NCI-H2196 treated with DMSO at 0.1 percent for 48 hours (cell line): ENCODE data around the gene ASIC4.

Experiments
- DNase-seq: peaks from one replicate; lab custom pipeline; 2025; ENCODE audit not compliant: unreplicated experiment; lab: John Stamatoyannopoulos, UW

The ASIC4 gene

DNA sequence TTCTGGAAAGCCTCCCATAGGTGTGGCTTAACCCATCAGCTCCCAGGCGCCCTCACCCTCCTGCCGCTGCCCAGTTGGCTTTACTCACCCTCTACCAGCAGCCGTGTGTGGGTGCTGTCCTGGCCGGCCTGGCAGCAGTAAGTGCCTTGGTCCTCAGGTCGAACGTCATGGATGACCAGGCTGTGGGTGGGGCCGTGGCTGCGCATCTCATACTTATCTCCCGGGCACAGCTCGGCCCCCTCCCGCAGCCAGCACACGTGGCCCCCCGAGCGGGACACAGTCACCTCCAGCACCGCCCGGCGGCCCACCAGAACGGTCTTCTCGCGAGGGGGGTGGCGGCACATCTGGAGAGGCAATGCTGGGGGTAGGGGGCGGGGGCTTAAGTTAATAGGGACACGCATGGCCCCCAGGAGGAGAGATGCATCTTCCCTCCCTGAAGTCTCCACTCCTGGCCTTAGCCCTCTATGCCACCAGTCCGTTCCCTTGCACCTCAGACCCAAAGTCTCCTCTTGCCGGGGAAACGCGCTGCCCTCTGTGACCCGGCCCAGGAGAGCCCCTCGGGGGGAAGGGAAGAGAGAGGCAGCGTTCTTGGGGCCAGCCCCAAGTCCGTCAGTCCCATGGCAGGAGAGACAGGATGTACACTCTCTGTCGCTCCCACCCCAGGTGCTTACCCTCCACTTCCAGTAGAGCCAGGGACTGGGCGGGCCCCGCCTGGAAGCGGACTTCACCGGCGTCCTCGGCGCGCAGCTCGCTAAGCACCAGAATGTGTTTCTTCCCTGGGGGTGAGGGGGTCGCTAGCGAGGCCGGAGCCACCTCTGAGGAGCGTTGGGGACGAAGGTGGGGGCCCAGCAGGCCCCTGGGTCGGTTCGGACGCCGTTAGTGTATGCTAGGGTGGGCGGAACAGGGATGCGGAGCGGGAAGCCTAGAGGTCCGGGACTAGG, 37.4 kb downstream of the ASIC4 start:
- peak; percentile 48 for DNase-seq

DNA sequence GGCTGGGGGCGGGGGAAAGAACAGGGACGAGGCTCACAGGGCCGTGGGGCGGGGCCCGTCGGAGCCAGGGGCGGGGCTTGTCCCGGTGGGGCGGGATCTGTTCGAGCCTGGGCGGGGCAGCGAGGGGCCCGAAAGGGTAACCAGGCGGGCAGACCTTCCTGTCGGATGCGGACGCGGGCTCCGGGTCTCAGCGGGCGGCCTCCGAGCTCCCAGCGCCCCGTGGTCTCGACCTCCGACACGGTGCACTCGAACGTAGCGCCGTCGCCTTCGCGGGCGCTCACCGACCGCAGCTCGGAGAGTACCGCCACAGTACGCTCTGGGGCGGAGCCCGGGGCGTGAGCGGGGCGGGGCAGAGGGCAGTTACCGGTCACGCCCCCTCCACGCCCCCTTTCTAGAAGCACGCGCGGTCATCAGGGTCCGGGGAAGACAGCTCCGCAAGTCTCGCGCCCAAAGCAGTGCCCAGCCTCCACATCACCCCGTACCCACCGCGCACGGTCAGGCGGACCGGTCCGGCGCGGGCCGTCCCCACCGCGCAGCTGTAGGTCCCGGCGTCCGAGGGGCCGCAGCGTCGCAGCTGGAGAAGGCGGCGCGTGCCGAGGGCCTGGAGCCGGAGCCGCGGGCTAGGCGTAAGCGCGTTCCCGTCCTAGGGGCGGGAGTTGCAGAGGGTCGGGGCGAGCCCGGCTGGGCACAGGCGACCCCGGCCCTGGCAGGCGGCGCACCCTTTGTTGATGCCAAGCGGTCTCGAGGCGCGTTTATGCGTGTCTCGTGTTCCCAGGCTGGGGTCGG, 38.3 kb downstream of the ASIC4 start:
- peak; percentile 85 for DNase-seq

DNA sequence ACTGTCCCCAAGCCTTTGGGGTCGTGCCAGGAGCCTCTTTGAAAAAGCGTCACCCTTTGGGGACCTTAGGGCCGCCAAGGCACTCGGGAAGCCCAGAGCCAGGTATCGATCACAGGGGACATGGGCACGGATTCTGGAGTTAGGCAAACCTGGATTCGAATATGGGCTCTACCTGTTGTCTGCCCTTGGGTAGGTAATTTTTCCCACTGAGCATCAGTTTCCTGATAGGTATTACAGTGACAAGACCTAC, 38.8 kb downstream of the ASIC4 start:
- DNase-seq: no peak

DNA sequence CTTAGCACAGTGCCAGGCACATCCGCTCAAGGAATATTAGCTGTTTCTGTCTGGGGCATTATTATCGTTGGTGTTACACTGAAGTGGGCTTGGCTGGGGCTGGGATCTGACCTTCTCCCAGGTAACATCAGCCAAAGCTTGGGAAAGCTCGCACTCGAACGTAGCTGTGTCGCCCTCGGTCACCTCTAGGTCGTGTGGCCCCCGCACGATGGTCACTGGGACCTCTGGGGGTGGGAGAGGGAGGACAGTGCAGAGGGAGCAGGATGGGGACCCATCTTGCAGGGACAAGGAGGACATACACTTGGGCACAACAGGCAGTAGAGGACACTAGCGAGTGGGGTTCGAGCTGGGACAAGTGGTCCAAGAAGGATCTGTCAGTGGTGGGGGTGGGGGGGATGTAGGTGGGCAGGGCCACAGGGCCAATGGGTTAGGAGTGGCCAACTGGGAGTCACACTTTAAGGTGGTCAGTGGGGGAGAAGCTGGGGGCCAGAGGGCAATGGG, 39.2 kb downstream of the ASIC4 start:
- DNase-seq: no peak

DNA sequence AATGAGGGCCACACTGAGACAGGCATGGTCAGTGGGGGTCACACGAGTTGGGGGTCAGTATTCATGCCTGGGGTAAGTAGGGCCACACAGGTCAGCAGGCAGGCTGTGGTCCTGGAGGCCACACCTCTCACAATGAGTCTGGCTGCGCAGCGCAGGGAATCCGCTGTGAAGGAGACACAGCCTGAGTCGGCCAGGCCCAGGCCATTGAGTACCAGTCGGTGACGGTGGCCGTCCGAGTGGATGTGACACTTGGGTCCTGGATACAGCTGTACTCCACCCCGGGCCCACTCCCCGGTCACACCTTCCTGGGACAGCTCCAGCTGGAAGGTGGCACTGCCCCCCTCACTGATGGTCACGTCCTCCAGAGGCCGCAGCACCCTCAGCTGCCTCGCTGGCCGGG, 40.1 kb downstream of the ASIC4 start:
- DNase-seq: no peak

DNA sequence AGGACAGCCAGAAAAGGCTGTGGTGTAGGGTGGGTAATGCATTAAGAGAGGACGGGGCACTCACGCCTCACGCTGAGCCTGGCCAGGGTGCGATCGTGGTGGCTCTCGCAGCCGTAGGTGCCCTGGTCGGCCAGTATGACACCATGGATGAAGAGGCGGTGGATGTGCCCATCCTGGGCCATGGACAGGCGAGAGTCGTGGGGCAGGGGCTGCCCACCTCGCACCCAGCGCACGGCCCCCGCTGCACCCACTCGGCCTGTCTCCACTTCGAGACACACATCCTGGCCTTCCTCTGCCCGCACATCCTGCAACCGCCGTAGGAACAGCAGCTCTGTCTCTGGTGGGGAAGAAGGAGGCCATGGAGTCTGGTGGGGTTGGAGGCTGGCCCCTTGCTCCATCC, 41.7 kb downstream of the ASIC4 start:
- DNase-seq: no peak

DNA sequence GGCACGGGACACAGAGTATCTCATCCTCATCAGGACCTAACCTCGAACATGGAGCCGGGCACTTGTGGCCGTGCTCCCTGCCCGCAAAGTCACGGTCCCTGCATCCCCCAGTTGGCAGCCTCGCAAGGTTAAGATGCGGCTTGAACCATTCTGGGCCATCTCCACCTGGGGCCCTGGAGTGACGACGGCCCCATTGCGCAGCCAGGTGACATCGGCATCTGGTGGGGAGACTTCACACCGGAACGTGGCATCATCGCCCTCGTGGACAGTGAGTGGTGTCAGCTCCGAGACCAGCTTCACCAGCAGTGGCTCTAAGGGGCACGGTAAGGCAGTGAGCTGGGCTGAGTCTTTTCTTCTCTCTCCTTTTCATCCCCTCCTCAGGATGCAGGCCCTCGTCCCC, 42.1 kb downstream of the ASIC4 start:
- DNase-seq: no peak

DNA sequence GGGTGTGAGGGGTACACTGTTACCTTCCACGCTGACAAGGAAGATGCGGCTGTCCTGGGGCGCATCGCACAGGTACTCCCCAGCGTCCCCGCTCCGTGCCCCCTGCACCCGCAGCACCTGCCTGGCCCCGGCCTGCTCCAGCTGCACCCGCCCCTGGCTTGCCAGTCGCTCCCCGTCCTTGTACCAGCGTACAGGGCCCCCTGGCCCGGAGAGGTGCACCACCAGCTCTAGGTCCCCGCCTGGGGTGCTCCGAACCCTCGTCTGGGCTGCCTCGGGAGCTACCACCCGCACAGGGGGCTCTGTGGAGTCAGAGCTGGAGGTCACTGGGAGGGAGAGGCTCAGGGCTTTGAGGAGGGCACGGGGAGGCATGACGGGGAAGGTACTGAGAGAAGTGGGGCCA, 43.0 kb downstream of the ASIC4 start:
- no peak for DNase-seq

DNA sequence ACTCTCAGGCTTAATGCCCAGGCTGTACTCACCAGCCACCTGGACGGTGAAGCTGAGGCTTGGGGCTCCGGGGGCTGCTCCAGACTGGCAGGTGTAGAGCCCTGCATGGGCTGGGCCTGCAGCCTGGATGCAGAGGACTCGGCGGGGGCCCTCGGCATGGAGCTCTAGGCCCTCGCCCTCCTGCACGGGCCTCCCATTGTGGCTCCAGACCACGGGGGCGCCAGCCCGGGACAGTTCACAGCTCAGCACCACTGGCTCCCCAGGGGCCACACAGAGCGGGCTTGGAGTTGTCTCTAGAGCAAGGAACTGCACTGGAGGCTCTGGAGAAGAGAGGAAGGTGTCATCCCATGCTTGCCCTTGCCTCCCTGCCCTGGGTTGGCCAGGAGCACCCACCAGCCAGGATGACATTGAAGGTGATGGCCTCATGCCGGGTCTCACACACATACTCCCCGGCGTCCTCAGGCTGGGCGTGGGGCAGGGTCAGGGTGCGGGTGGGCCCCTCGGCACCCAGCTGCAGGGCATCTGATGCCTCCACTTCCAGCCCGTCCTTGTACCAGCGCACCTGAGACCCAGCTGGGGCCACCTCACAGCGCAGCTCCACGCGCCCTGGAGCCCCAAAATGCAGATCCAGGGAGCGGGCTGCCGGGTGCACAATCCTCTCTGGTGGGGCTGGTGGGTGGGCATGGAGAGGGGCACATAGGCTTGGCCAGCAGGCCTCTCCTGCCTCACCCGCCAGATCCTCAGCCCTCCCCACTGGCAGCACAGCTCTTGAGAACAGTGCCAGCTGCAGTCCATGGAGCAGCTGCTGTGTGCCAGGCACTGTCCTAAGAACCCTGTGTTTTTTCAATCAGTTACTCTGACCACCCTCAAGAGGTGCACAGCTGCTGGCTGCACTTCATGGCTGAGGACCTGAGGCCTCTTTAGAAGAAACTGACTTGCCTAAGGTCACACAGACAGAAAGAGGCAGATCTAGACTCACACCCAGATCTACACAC, 43.8 kb downstream of the ASIC4 start:
- no peak for DNase-seq

DNA sequence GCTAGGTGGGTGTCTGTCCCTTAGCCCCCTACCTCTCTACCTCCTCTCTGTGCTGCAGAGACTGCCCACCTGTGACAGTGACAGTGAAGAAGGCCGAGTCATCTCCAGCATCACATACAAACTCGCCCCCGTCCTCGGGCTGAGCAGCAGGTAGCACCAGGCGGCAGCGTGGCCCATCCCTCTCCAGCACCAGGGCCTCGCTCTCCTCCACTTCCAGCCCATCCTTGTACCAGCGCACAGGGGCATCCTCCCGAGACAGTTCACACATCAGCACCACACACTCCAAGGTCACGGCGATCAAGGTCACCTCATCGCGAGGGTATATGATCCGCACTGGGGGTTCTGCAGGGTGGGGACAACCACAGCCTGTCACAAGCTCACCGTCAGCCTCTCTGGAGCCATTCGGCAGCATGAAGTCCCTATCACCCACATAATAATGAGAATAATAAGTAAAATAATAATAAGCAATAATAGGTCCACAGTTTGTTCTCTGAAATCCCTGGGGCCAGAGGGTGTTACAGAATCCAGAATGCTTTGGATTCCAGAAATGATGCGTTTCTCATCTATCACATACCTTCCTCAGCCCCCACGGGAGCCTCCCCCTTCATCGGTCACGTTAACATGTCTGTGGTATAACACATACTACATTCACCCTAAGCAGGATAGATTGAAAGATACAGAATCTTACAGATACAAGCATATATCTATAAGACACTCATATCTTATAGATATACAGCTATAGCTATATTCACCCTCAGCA, 45.1 kb downstream of the ASIC4 start:
- DNase-seq: no peak

DNA sequence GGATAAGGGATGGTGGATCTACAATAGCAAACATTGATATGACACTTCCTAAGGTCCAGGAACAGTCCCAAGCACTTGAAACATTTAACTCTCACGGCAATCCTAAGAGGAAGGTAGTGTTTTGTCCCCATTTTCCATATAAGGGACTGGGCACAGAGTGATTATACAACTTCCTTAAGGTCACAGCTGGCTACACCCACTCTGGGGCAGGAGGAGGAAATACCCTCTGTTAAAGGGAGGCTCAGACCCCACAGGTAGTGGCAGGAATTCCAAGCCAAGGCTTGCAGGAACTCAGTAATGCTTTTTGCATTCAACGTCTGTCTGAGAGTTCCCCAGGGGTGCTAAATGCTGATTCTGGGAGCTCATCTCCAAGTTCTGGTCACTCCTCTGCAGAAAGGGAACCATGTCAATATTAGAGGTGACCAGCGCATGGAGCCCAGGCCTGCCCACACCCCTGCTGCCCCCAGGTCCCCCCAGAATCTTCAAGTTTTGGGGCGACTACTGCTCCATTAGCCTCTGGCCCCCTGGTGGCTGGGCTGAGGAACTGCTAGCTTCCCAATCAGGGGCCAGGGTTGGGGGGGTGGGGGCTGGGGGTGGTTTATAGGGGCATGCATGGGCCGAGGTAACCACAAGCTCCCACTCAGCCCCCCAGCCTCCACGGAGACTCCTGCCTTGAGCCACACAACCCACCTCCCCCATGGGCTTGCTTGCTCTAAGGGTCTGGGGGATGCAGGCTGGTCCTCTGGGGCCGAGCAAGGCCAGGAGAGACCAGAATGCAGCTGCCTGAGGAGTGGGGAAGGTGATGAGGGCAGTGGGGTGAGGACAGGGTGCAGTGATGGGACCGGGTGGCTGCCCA, 46.0 kb downstream of the ASIC4 start:
- DNase-seq: no peak

DNA sequence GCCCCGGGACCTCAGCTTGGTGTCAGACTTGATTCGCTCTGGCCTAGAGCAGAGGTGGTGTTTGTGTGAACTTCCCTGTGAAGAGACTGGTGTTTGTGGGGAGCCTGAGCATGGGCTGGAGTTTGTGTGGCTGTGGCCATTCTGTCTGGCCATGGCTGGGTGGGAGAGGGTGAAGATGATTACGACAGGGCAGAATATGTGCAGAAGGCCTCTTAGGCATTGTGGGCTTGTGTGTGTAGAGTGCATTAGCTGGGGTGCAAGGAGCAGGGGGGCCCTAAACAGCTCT, 46.6 kb downstream of the ASIC4 start:
- no peak for DNase-seq

DNA sequence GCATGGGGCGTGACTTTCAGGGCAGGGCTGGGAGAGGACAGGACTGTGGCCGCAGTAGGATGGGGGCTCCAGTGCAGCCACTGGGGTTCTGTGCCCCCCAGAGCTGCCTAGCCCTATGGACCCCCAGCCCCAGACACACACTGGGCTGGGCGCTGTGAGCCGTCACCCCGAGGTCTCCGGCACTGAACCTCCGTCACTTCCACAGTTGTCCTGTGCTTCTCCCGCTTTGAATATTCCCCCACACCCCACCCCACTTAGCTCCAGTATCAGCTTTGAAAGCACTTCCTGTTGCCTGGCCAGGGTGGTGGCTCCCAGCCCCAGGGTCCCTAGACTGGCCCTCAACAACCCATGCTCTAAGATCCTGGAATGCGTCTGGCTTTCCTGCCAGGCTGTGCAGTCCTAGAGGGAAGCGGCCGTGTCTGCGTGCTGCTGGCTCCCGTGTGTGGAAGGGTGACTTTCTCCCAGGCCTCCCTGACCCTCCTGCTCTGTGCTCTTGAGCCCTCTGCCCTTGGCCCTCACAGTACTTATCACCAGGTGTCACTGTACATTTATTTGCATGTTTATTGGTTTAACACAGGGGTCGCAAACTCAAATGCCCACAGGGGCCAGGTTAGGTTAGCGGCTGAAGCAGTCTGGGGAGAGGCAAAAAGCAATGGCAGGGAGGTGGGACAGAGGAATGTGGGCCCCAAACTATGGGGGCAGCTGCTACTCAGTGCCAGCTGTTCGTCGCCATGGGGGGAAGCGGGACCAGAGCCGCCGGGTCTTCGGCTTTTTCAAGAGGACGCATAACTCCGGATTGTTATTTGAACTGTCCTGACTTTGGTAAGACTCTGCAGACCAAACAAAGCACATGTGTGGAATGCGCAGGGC, 47.1 kb downstream of the ASIC4 start:
- DNase-seq: no peak

DNA sequence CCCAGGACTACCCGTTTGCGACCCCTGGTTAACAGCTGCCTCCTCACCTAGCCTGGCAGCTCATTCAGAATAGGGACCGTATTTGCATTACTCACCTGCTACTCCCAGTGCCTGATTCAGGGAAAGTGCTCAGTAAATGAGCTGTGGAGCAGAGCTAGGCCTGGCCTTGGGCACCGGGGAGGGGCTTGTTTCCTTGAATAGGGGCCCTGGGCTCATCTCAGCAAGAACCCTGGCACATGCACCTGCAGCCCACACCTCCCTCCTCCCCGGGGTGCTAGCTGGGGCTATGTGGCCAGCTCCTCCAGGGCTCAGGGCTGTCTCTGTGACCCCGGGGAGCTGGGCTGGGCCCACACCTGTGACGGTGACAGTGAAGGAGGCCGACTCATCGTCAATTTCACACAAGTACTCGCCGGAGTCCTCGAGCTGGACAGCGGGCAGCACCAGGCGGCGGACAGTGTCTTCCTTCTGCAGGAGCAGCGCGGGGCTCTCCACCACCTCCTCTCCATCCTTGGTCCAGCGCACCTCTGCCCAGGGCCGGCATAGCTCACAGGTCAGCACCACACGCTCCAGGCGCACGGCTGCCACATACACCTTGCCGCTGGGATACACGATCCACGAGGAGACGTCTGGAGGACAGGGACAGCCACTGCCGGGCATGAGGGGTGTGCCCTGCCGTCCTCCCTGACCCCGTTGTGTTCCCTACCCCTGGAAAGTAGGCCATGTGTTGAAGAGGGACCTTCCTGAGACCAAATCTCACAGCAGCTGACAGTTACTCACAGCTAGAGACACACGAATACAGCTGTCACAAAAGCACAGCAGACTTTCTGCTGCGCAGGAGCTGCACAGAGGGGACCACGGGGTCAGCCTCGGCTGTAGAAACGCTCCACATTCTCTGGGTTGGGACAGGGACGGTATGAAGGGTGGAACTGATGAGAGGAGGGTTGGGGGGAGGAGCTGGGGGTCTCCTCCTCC, 48.1 kb downstream of the ASIC4 start:
- no peak for DNase-seq

DNA sequence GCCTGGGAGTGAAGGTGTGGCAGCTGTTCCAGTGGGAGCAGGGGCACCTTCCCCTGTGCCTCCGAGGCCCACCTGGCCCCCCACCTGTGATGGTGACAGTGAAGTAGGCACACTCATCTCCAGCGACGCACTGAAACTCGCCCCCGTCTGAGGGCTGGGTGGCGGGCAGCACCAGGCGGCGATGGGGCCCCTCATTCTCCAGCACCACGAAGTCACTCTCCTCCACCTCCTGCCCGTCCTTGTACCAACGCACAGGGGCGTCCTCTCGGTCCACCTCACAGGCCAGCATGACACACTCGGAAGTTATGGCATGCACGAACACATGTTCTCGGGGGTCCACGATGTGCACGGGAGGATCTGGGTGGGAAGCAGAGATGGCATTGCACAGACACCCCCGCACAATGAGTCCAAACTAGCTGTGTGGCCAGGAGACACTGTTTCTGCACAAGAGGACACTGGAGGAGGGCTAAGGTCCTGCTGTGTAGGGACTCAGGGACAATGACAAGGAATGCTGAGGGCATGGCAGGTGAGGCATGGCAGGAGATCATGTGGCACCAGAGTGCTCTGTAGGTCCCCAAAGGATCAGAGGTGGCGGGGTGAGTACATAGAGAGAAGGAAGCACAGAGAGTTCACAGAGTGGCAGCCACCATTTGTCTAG, 49.1 kb downstream of the ASIC4 start:
- no peak for DNase-seq

DNA sequence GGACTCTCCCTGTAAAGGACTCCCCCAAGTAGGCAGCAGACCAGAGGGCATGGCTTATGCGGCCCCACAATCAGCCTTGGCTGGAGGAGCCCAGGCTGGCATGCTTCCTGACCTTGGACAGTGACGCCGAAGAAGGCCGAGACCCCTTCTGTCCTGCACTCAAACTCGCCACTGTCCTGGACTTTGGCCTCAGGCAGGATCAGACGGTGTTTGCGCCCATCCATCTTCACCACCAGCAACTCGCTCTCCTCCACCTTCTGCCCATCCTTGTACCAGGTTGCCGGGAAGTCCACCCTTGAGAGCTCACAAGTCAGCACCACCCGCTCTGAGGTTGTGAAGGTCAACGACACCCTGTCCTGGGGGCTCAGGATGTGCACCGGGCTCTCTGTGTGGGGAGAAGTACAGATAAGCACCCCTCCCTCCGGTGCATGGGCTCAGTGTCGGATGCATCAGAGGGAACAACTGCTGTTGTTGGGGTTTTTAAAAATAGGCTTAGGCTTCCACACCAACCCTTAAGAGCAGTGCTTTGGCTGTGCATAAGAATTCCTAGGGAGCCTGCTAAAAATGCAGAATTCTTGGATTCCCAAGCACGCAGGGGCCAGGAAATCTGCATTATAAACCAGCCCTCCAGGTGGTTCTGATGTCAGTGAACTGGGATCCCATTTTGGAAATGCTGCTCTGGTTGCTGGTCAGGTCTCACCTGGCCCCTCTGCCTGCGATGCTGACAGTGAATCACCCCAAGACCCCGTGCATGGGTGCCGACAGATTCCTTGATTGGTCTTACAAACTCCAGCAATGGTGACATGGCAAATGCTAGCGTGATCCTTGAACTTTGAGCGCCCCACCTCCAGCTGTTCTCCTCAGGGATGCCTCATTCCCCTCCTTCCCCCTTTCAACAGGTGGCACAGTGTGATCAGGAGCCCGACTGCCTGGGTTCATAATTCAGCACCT, 51.1 kb downstream of the ASIC4 start:
- DNase-seq: no peak
